DMS153 (cell line): ENCODE results near the gene OSMR.

Experiments
- DNase-seq: peaks from one replicate; lab custom pipeline; 2025; lab: John Stamatoyannopoulos, UW

The OSMR gene

GRCh38 chr5:38926121-38926520 lies 80.3 kb downstream of the OSMR start:
- no peak for DNase-seq

- no peak for DNase-seq
These were observed 81.7 kb downstream of the OSMR start for GRCh38 chr5:38927470-38927869.

GRCh38 chr5:38929838-38930237 lies 84.0 kb downstream of the OSMR start:
- no peak for DNase-seq

GRCh38 chr5:38931731-38932130 lies 85.9 kb downstream of the OSMR start:
- DNase-seq, result no peak

- DNase-seq, result no peak
These were observed 87.1 kb downstream of the OSMR start for GRCh38 chr5:38932854-38933408.

GRCh38 chr5:38935437-38935836 lies 89.6 kb downstream of the OSMR start:
- DNase-seq, result no peak

- DNase-seq, result no peak
These were observed 90.5 kb downstream of the OSMR start for GRCh38 chr5:38936269-38936668.

GRCh38 chr5:38938424-38938823 lies 92.6 kb downstream of the OSMR start:
- DNase-seq, result no peak

GRCh38 chr5:38938973-38939372 lies 93.2 kb downstream of the OSMR start:
- no peak for DNase-seq

GRCh38 chr5:38940230-38940858 lies 94.5 kb downstream of the OSMR start:
- DNase-seq, result no peak

- DNase-seq, result no peak
These were observed 96.1 kb downstream of the OSMR start for GRCh38 chr5:38941912-38942311.

- no peak for DNase-seq
These were observed 98.5 kb downstream of the OSMR start for GRCh38 chr5:38944282-38944681.

GRCh38 chr5:38948501-38948900 lies 102.7 kb downstream of the OSMR start:
- DNase-seq, result no peak

- DNase-seq, result no peak
These were observed 107.7 kb downstream of the OSMR start for GRCh38 chr5:38953426-38954012.

GRCh38 chr5:38961691-38962090 lies 115.9 kb downstream of the OSMR start:
- no peak for DNase-seq

- DNase-seq, result no peak
These were observed 122.9 kb downstream of the OSMR start for GRCh38 chr5:38968665-38969064.

GRCh38 chr5:38978036-38978435 lies 132.2 kb downstream of the OSMR start:
- no peak for DNase-seq

GRCh38 chr5:38979535-38979934 lies 133.7 kb downstream of the OSMR start:
- DNase-seq, result no peak
